Measurements from ENCODE around the gene NPHS1.

DNA sequence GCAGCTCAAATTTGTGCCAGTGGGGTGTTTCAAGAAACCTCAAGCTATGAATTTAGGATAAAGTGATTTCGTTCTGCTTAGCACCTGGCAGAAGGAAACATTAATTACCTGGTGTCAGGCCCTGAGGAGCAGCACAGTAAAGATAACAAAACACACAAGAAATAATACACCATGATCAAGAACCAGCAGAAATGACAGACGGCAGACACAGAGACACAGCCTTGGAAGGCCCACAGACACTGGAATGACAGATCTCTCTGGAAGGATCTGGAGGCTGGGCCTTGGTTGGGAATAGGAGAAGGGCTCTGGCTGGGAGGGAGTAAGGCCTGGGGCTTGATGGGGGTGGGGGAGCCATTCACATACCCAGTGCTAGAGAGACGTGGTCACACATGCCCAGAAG is 50.5 kb downstream of the NPHS1 start:
- TF ChIP-seq, protein P1, sequence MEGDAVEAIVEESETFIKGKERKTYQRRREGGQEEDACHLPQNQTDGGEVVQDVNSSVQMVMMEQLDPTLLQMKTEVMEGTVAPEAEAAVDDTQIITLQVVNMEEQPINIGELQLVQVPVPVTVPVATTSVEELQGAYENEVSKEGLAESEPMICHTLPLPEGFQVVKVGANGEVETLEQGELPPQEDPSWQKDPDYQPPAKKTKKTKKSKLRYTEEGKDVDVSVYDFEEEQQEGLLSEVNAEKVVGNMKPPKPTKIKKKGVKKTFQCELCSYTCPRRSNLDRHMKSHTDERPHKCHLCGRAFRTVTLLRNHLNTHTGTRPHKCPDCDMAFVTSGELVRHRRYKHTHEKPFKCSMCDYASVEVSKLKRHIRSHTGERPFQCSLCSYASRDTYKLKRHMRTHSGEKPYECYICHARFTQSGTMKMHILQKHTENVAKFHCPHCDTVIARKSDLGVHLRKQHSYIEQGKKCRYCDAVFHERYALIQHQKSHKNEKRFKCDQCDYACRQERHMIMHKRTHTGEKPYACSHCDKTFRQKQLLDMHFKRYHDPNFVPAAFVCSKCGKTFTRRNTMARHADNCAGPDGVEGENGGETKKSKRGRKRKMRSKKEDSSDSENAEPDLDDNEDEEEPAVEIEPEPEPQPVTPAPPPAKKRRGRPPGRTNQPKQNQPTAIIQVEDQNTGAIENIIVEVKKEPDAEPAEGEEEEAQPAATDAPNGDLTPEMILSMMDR (conservative IDR thresholded peaks at IDR 0.05 in 1 of 2, IDR thresholded peaks at IDR 0.05 in 1 of 2; ENCODE audit: extremely low read depth in 1 of 2, insufficient read depth in 1 of 2, low read depth in 1 of 2, low read length in 2 of 2), result no peak
- no peak for TF ChIP-seq EZH2 (IDR thresholded peaks at IDR 0.05; ENCODE audit: borderline replicate concordance, low read length)
